ENCODE measurements around the gene SLC6A18.

- TF ChIP-seq POLR2AphosphoS5 (IDR thresholded peaks at IDR 0.05; ENCODE audit: low read depth, low read length) = no peak
- no peak for TF ChIP-seq ZBTB21 (CRISPR knock-in tag; IDR thresholded peaks at IDR 0.05)
- no peak for TF ChIP-seq CEBPB (IDR thresholded peaks at IDR 0.05; ENCODE audit: borderline replicate concordance, low read depth, low read length)
- TF ChIP-seq ZBTB10 (CRISPR knock-in tag; IDR thresholded peaks at IDR 0.05; ENCODE audit: borderline replicate concordance) = no peak
- TF ChIP-seq ZNF766 (CRISPR knock-in tag; IDR thresholded peaks at IDR 0.05; ENCODE audit: borderline replicate concordance) = no peak
- TF ChIP-seq BRD4 (CRISPR knock-in tag; IDR thresholded peaks at IDR 0.05) = no peak
- TF ChIP-seq ELF4 (CRISPR knock-in tag; IDR thresholded peaks at IDR 0.05; ENCODE audit: borderline replicate concordance) = no peak
Observed at GRCh38 chr5:1212271-1212670, 12.9 kb upstream of the SLC6A18 start.

All from HepG2 (cell line).